SKM-1 (cell line): Measurements from ENCODE around the gene DOCK1.
"Not testable (repeated sequence)": the region's sequence is repeated elsewhere in the genome, so short reads cannot be mapped to it uniquely, and the experiment has no call there.

Experiments used
- DNase-seq: peaks from one replicate; lab custom pipeline; 2025; ENCODE audit not compliant: unreplicated experiment; lab: John Stamatoyannopoulos, UW

The DOCK1 gene

GRCh38 chr10:126904818-126905701 lies at the start of gene DOCK1:
DOCK1 (plus strand) TSS chr10:126905428; CDS start chr10:126905518, 90 bp downstream.
- no peak for DNase-seq

GRCh38 chr10:126857178-126857806 lies 47.9 kb upstream of the DOCK1 start:
- no peak for DNase-seq

GRCh38 chr10:126867567-126868365 lies 37.5 kb upstream of the DOCK1 start:
- no peak for DNase-seq

GRCh38 chr10:126868371-126868770 lies 36.9 kb upstream of the DOCK1 start:
- DNase-seq: no peak

GRCh38 chr10:126872135-126872534 lies 33.1 kb upstream of the DOCK1 start:
- no peak for DNase-seq

GRCh38 chr10:126872768-126873167 lies 32.5 kb upstream of the DOCK1 start:
- DNase-seq: no peak

GRCh38 chr10:126876456-126876855 lies 28.8 kb upstream of the DOCK1 start:
- no peak for DNase-seq

GRCh38 chr10:126877390-126877789 lies 27.8 kb upstream of the DOCK1 start:
- DNase-seq: no peak

GRCh38 chr10:126878594-126878993 lies 26.6 kb upstream of the DOCK1 start:
- DNase-seq: no peak

GRCh38 chr10:126880926-126881325 lies 24.3 kb upstream of the DOCK1 start:
- no peak for DNase-seq

GRCh38 chr10:126882055-126882454 lies 23.2 kb upstream of the DOCK1 start:
- DNase-seq: not testable (repeated sequence)

GRCh38 chr10:126888436-126888835 lies 16.8 kb upstream of the DOCK1 start:
- DNase-seq: not testable (repeated sequence)

GRCh38 chr10:126889421-126889820 lies 15.8 kb upstream of the DOCK1 start:
- no peak for DNase-seq

GRCh38 chr10:126890797-126891196 lies 14.4 kb upstream of the DOCK1 start:
- DNase-seq: not testable (repeated sequence)

GRCh38 chr10:126892226-126893175 lies 12.7 kb upstream of the DOCK1 start:
- no peak for DNase-seq

GRCh38 chr10:126893206-126893605 lies 12.0 kb upstream of the DOCK1 start:
- DNase-seq: no peak

GRCh38 chr10:126893841-126894240 lies 11.4 kb upstream of the DOCK1 start:
- DNase-seq: no peak

GRCh38 chr10:126895214-126895781 lies 9.9 kb upstream of the DOCK1 start:
- no peak for DNase-seq

- DNase-seq: no peak
Measured at GRCh38 chr10:126898460-126898859, 6.8 kb upstream of the DOCK1 start.

GRCh38 chr10:126899529-126899928 lies 5.7 kb upstream of the DOCK1 start:
- not testable (repeated sequence) for DNase-seq
